Ishikawa (cell line): ENCODE measurements around the gene CSTF2T.

Experiments
- CREB1 ChIP-seq: IDR thresholded peaks from 2 replicates; pipeline ENCODE4 v1.6.1; 2012; ENCODE audit warnings: low read depth
- EP300 ChIP-seq: IDR thresholded peaks from 2 replicates; pipeline ENCODE4 v1.6.1; 2012; ENCODE audit warnings: borderline replicate concordance
- TEAD4 ChIP-seq: IDR thresholded peaks from 2 replicates; pipeline ENCODE4 v1.6.1; 2012
- TF ChIP-seq, protein P1 (sequence below): IDR thresholded peaks from 2 replicates; pipeline ENCODE4 v1.6.1; 2012
- TF ChIP-seq, protein P2 (sequence below): IDR thresholded peaks from 2 replicates; pipeline ENCODE4 v1.6.1; 2012; ENCODE audit warnings: low read depth, mild to moderate bottlenecking

DNA sequence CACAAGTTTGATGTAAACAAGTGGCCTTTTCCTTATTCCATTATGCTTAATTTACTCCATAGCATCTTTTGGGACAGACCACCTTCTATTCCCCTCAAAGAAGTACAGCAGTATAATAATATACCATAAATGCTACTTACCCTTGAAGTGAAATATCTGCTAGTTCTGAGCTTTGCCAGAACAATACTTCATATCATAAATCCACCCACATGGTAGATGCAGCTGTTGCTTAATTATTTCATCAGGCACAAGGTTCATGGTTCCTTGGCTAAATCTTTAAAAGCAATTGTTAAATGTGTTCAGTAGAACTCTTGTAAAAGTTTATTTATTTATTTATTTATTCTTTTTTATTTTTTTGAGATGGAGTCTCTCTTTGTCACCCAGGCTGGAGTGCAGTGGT lies 32.9 kb downstream of the CSTF2T start:
- TF ChIP-seq CREB1, result no peak
- TF ChIP-seq TEAD4, result no peak
- TF ChIP-seq, protein P1, sequence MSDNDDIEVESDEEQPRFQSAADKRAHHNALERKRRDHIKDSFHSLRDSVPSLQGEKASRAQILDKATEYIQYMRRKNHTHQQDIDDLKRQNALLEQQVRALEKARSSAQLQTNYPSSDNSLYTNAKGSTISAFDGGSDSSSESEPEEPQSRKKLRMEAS, result no peak
- TF ChIP-seq, protein P2, sequence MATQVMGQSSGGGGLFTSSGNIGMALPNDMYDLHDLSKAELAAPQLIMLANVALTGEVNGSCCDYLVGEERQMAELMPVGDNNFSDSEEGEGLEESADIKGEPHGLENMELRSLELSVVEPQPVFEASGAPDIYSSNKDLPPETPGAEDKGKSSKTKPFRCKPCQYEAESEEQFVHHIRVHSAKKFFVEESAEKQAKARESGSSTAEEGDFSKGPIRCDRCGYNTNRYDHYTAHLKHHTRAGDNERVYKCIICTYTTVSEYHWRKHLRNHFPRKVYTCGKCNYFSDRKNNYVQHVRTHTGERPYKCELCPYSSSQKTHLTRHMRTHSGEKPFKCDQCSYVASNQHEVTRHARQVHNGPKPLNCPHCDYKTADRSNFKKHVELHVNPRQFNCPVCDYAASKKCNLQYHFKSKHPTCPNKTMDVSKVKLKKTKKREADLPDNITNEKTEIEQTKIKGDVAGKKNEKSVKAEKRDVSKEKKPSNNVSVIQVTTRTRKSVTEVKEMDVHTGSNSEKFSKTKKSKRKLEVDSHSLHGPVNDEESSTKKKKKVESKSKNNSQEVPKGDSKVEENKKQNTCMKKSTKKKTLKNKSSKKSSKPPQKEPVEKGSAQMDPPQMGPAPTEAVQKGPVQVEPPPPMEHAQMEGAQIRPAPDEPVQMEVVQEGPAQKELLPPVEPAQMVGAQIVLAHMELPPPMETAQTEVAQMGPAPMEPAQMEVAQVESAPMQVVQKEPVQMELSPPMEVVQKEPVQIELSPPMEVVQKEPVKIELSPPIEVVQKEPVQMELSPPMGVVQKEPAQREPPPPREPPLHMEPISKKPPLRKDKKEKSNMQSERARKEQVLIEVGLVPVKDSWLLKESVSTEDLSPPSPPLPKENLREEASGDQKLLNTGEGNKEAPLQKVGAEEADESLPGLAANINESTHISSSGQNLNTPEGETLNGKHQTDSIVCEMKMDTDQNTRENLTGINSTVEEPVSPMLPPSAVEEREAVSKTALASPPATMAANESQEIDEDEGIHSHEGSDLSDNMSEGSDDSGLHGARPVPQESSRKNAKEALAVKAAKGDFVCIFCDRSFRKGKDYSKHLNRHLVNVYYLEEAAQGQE, result no peak
- no peak for TF ChIP-seq EP300
